ENCODE data around the gene AFF3. TPM values are rescaled to one million over a fixed set of nuclear protein-coding genes. Genes with fewer than 3 reads are reported as not detected.
"Not testable (repeated sequence)": the region's sequence is repeated elsewhere in the genome, so short reads cannot be mapped to it uniquely, and the experiment has no call there.

The AFF3 gene
- total RNA-seq, 1 donor from 2014 or later = 12.2 TPM

- Mint-ChIP-seq H3K4me3 (ENCODE audit: unreplicated experiment) (no peak overlapping the region), H3K9me3 (ENCODE audit: unreplicated experiment) (no peaks in the 10 kb centered on the region), H3K27me3 (ENCODE audit: unreplicated experiment) (peaks cover 3% of the 10 kb centered on the region), H3K36me3 (ENCODE audit: low read depth, unreplicated experiment) (no peaks in the 10 kb centered on the region), H3K4me1 (ENCODE audit: unreplicated experiment) (peaks cover 7% of the 10 kb centered on the region), H3K27ac (ENCODE audit: unreplicated experiment) (peak overlapping the region; percentile 31)
- no peak for TF ChIP-seq CTCF (IDR thresholded peaks at IDR 0.05; ENCODE audit: unreplicated experiment)
- DNase-seq (ENCODE audit: low spot score) = no peak
Observed at GRCh38 chr2:99935662-99936061, 206.7 kb downstream of the AFF3 start.

- H3K36me3 Mint-ChIP-seq (ENCODE audit: low read depth, unreplicated experiment) = no peaks in the 10 kb centered on the region
- no peak for DNase-seq (ENCODE audit: low spot score)
- no peak for TF ChIP-seq CTCF (IDR thresholded peaks at IDR 0.05; ENCODE audit: unreplicated experiment)
- no peaks in the 10 kb centered on the region for H3K9me3 Mint-ChIP-seq (ENCODE audit: unreplicated experiment)
- H3K27me3 Mint-ChIP-seq (ENCODE audit: unreplicated experiment) = peaks cover 3% of the 10 kb centered on the region
- H3K27ac Mint-ChIP-seq (ENCODE audit: unreplicated experiment) = no peak overlapping the region
- no peak overlapping the region for H3K4me3 Mint-ChIP-seq (ENCODE audit: unreplicated experiment)
- H3K4me1 Mint-ChIP-seq (ENCODE audit: unreplicated experiment) = peaks cover 7% of the 10 kb centered on the region
Observed at GRCh38 chr2:99933894-99934650, 208.3 kb downstream of the AFF3 start.

- H3K4me3 Mint-ChIP-seq (ENCODE audit: unreplicated experiment); H3K27me3 Mint-ChIP-seq (ENCODE audit: unreplicated experiment); H3K27ac Mint-ChIP-seq (ENCODE audit: unreplicated experiment); H3K9me3 Mint-ChIP-seq (ENCODE audit: unreplicated experiment); H3K36me3 Mint-ChIP-seq (ENCODE audit: low read depth, unreplicated experiment); DNase-seq (ENCODE audit: low spot score); H3K4me1 Mint-ChIP-seq (ENCODE audit: unreplicated experiment): not testable (repeated sequence)
Observed at GRCh38 chr2:99933491-99933890, 208.9 kb downstream of the AFF3 start.

GRCh38 chr2:99928470-99929053 lies 213.8 kb downstream of the AFF3 start:
- TF ChIP-seq CTCF (IDR thresholded peaks at IDR 0.05; ENCODE audit: unreplicated experiment) = no peak
- Mint-ChIP-seq H3K27ac (ENCODE audit: unreplicated experiment) (no peak overlapping the region), H3K9me3 (ENCODE audit: unreplicated experiment) (no peaks in the 10 kb centered on the region), H3K36me3 (ENCODE audit: low read depth, unreplicated experiment) (no peaks in the 10 kb centered on the region), H3K27me3 (ENCODE audit: unreplicated experiment) (peaks cover 3% of the 10 kb centered on the region), H3K4me1 (ENCODE audit: unreplicated experiment) (no peaks in the 10 kb centered on the region), H3K4me3 (ENCODE audit: unreplicated experiment) (no peak overlapping the region)
- no peak for DNase-seq (ENCODE audit: low spot score)

GRCh38 chr2:99927690-99928207 lies 214.6 kb downstream of the AFF3 start:
- not testable (repeated sequence) for DNase-seq (ENCODE audit: low spot score); H3K27ac Mint-ChIP-seq (ENCODE audit: unreplicated experiment); H3K36me3 Mint-ChIP-seq (ENCODE audit: low read depth, unreplicated experiment); H3K4me3 Mint-ChIP-seq (ENCODE audit: unreplicated experiment); H3K4me1 Mint-ChIP-seq (ENCODE audit: unreplicated experiment); H3K9me3 Mint-ChIP-seq (ENCODE audit: unreplicated experiment); H3K27me3 Mint-ChIP-seq (ENCODE audit: unreplicated experiment)

GRCh38 chr2:99926986-99927385 lies 215.4 kb downstream of the AFF3 start:
- Mint-ChIP-seq H3K27ac (ENCODE audit: unreplicated experiment) (no peak overlapping the region), H3K36me3 (ENCODE audit: low read depth, unreplicated experiment) (no peaks in the 10 kb centered on the region)
- TF ChIP-seq CTCF (IDR thresholded peaks at IDR 0.05; ENCODE audit: unreplicated experiment) = no peak

More at GRCh38 chr2:99926986-99927385, 215.4 kb downstream of the AFF3 start:
- Mint-ChIP-seq H3K4me3 (ENCODE audit: unreplicated experiment) (no peak overlapping the region), H3K9me3 (ENCODE audit: unreplicated experiment) (no peaks in the 10 kb centered on the region), H3K27me3 (ENCODE audit: unreplicated experiment) (no peaks in the 10 kb centered on the region), H3K4me1 (ENCODE audit: unreplicated experiment) (no peaks in the 10 kb centered on the region)
- DNase-seq (ENCODE audit: low spot score) = no peak
